Lung (tissue), 12 donors: ENCODE measurements around the gene TP53BP2. TPM values are rescaled to one million over a fixed set of nuclear protein-coding genes. Genes with fewer than 3 reads are reported as not detected.

Source experiments
- ATAC-seq: fragments of 200-7000 bp; cut with Tn5 transposase; one replicate; pipeline ENCODE4 v1.9.1; 2020; ENCODE audit warnings: moderate number of reproducible peaks; ENCODE audit not compliant: insufficient read depth, low FRiP score
- DNase-seq, 3 donors: peaks; one replicate each; pipeline ENCODE4 v3.0.0-alpha.2; 2013 to 2017
- H3K27ac ChIP-seq, 2 donors: one replicate each; pipeline ENCODE4 v1.5.1; 2013; ENCODE audit warnings: mild to moderate bottlenecking in 2 of 2, moderate library complexity in 2 of 2, control low read depth in 1 of 2, inconsistent platforms in 1 of 2, low read depth in 1 of 2, low read length in 1 of 2
- H3K27me3 ChIP-seq, 3 donors: one replicate each; pipeline ENCODE4 v1.5.1; 2013; ENCODE audit warnings: low read length in 2 of 3; ENCODE audit not compliant: control insufficient read depth in 3 of 3, insufficient read depth in 3 of 3
- H3K36me3 ChIP-seq, 4 donors: one replicate each; pipeline ENCODE4 v1.5.1; 2013; ENCODE audit warnings: low read length in 4 of 4, mild to moderate bottlenecking in 1 of 4, moderate library complexity in 1 of 4; ENCODE audit not compliant: control insufficient read depth in 4 of 4, insufficient read depth in 4 of 4
- H3K4me1 ChIP-seq, 5 donors: one replicate each; pipeline ENCODE4 v1.5.1; 2013; ENCODE audit warnings: low read length in 5 of 5, mild to moderate bottlenecking in 2 of 5, moderate library complexity in 1 of 5; ENCODE audit not compliant: control insufficient read depth in 5 of 5, insufficient read depth in 5 of 5
- H3K4me3 ChIP-seq: one replicate; pipeline ENCODE4 v1.5.1; 2013; ENCODE audit warnings: mild to moderate bottlenecking, control low read depth, moderate library complexity
- H3K9ac ChIP-seq, 2 donors: one replicate each; pipeline ENCODE4 v1.5.1; 2013; ENCODE audit warnings: low read length in 2 of 2, control low read depth in 1 of 2; ENCODE audit not compliant: insufficient read depth in 1 of 2
- H3K9me3 ChIP-seq, 4 donors: one replicate each; pipeline ENCODE4 v1.5.1; 2013; ENCODE audit warnings: low read length in 3 of 4, mild to moderate bottlenecking in 1 of 4, moderate library complexity in 1 of 4; ENCODE audit not compliant: control insufficient read depth in 4 of 4, insufficient read depth in 3 of 4
- WGBS, 2 donors: extraction: QIAGEN DNeasy Blood & Tissue Kit; methylation state at CpG; one replicate each; pipeline ENCODE4 v1.1.7; 2013; 5-methylcytosine and 5-hydroxymethylcytosine counted together
- polyA plus RNA-seq, 2 donors: library from polyadenylated mRNA; stranded (reverse); fragments of 200-250 nt; gene quantifications; one replicate each; pipeline ENCODE4 v1.2.1, GENCODE V29; 2013
- total RNA-seq, 2 donors: library from RNA; depleted of rRNA in 1 of 2; stranded (reverse); fragments of >200 nt in 1 of 2; gene quantifications; one replicate each; pipeline ENCODE4 v1.2.1, GENCODE V29; 2014 to 2021
- TF ChIP-seq, protein P1 (sequence below): IDR thresholded peaks from 2 replicates; pipeline ENCODE4 v1.5.1; 2012; ENCODE audit warnings: mild to moderate bottlenecking; ENCODE audit errors: control extremely low read depth, extremely low read depth
- donor health status: control.
- donor health status: control.
- donor health status: Bipolar disorder and iron deficiency.
- donor health status: healthy.
- donor health status: DM: yes; HTN: yes; CAD: no.

TP53BP2 gene
- total and polyA plus RNA-seq, 4 donors, result 11.5 to 94.2 (median 45.7) TPM

DNA sequence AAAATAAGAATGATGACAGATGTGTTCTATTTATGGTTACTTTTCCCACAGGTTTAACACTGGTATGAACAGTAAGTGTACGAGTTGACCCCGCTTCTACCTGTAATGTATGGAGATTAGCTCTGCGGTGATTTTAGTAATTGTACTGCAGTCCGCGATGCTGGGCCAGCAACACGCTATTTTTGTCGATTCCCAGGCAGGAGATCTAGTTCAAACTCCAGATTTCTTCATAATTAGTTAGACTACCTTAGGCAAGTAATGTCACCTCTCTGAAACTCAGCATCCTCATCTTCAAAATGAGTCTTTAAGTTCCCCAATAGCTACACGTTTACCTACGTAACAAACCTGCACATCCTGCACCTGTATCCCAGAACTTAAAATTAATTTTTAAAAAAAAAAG is 21.5 kb downstream of the TP53BP2 start:
- TF ChIP-seq, protein P1, sequence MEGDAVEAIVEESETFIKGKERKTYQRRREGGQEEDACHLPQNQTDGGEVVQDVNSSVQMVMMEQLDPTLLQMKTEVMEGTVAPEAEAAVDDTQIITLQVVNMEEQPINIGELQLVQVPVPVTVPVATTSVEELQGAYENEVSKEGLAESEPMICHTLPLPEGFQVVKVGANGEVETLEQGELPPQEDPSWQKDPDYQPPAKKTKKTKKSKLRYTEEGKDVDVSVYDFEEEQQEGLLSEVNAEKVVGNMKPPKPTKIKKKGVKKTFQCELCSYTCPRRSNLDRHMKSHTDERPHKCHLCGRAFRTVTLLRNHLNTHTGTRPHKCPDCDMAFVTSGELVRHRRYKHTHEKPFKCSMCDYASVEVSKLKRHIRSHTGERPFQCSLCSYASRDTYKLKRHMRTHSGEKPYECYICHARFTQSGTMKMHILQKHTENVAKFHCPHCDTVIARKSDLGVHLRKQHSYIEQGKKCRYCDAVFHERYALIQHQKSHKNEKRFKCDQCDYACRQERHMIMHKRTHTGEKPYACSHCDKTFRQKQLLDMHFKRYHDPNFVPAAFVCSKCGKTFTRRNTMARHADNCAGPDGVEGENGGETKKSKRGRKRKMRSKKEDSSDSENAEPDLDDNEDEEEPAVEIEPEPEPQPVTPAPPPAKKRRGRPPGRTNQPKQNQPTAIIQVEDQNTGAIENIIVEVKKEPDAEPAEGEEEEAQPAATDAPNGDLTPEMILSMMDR, result no peak
- H3K4me3 ChIP-seq, result no peak overlapping the region
- no peak for DNase-seq
- H3K9ac ChIP-seq, result no peak overlapping the region
- H3K9me3 ChIP-seq, result no peaks in the 10 kb centered on the region
- 89 to 96% methylated on average over 9 of the region's 9 CpGs for WGBS, 2 donors
- H3K36me3 ChIP-seq, result peaks cover 0 to 16% (median 5%) of the 10 kb centered on the region in 4 donors
- no peak overlapping the region for H3K27ac ChIP-seq
- H3K4me1 ChIP-seq, result peaks cover 0 to 16% (median 6%) of the 10 kb centered on the region in 5 donors
- H3K27me3 ChIP-seq, result no peaks in the 10 kb centered on the region
- ATAC-seq, result no peak

DNA sequence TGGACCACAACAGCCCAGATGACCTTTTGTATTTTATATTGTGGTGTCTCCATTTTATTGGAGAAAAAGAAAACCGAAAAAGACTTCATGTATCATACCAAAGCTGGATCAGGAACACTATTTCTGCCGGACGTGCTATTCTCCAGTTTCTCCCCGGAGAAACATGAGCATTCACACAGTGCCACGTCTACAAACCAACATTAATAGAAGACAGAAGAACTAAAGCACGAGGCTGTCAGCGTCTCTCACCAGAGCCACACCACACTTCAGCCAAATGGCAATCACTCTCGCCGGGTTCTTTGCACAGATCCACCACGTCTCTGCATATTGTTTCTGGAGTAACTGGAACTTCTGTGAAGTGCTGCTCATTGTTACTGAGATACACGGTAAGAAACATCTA is 24.8 kb downstream of the TP53BP2 start:
- no peak overlapping the region for H3K27ac ChIP-seq
- H3K36me3 ChIP-seq, result peaks cover 1 to 16% (median 5%) of the 10 kb centered on the region in 4 donors
- TF ChIP-seq, protein P1, result no peak
- peaks cover 0 to 10% (median 4%) of the 10 kb centered on the region in 5 donors for H3K4me1 ChIP-seq
- H3K9me3 ChIP-seq, result no peaks in the 10 kb centered on the region
- ATAC-seq (no peak), DNase-seq (no peak)
- H3K4me3 ChIP-seq, result no peak overlapping the region
- no peak overlapping the region for H3K9ac ChIP-seq
- H3K27me3 ChIP-seq, result no peaks in the 10 kb centered on the region
- WGBS, 2 donors, result 90 to 96% methylated on average over 11 of the region's 11 CpGs

DNA sequence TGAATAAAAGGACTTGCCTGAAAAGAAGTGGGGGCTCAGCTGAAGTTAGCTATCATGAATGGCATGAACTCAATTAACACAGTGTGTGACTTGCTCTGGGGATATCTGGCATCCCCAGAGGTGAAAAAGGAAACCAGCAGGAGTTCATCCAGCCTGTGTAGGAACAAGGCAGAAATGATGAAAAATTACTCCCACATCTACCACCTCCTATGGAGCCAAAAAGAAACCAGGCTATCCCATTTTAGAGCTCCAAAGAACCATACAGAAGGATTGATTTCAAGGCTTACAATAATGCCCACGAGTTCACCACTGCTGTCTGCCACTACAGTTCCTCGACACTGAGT is 25.3 kb downstream of the TP53BP2 start:
- ATAC-seq (no peak), DNase-seq (no peak)
- Histone ChIP-seq H3K9me3 (no peaks in the 10 kb centered on the region), H3K27me3 (no peaks in the 10 kb centered on the region), H3K27ac (peak overlapping the region in 1 of 2 donors; percentile 53), H3K4me3 (no peak overlapping the region), H3K36me3 (peaks cover 4 to 16% (median 5%) of the 10 kb centered on the region in 4 donors), H3K4me1 (peaks cover 0 to 7% (median 0%) of the 10 kb centered on the region in 5 donors), H3K9ac (no peak overlapping the region)
- TF ChIP-seq, protein P1, result no peak
- 71 to 73% methylated on average over 2 of the region's 2 CpGs for WGBS, 2 donors
